ENCODE results near the gene CD93.

The CD93 gene, protein sequence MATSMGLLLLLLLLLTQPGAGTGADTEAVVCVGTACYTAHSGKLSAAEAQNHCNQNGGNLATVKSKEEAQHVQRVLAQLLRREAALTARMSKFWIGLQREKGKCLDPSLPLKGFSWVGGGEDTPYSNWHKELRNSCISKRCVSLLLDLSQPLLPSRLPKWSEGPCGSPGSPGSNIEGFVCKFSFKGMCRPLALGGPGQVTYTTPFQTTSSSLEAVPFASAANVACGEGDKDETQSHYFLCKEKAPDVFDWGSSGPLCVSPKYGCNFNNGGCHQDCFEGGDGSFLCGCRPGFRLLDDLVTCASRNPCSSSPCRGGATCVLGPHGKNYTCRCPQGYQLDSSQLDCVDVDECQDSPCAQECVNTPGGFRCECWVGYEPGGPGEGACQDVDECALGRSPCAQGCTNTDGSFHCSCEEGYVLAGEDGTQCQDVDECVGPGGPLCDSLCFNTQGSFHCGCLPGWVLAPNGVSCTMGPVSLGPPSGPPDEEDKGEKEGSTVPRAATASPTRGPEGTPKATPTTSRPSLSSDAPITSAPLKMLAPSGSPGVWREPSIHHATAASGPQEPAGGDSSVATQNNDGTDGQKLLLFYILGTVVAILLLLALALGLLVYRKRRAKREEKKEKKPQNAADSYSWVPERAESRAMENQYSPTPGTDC

GRCh38 chr20:23086056-23086566, at the start of gene CD93:
TSS of gene CD93 (minus strand) at chr20:23086324. CDS start at chr20:23086192, 132 bp downstream.
- no peak for DNase-seq

- DNase-seq: no peak
Observed at GRCh38 chr20:23133560-23133998, 47.5 kb upstream of the CD93 start.

GRCh38 chr20:23132930-23133559, 46.9 kb upstream of the CD93 start:
- no peak for DNase-seq

DNA sequence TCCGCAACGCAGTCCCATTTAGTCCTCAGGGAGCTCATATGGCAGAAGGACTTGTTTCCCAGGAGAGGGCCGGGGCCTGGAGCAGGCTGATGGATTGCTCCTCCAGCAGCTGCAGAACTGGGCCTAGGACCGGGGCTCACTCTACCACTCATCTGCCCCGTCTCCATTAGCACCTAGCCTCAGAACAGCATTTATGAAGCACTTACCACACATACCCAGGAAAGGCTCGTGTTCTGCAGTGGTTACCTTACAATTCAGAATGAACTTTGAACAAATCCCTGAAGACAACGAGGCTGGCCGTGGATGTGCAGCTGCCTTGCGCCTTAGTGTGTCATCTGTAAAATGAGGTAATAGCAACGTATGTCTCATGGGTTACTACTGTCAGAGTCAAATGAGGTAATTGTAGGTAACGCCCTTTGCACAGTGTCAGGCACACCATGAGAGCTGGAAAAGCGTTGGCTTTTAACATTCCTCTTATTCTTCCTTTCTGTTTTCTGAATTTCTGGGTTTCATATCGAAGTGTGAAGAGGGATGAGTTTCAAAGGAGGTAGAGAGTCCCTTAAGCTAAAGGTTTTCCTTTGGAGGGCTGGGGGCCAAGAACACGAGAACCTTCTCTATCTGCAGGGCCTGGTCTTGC, 46.3 kb upstream of the CD93 start:
- DNase-seq: no peak

DNA sequence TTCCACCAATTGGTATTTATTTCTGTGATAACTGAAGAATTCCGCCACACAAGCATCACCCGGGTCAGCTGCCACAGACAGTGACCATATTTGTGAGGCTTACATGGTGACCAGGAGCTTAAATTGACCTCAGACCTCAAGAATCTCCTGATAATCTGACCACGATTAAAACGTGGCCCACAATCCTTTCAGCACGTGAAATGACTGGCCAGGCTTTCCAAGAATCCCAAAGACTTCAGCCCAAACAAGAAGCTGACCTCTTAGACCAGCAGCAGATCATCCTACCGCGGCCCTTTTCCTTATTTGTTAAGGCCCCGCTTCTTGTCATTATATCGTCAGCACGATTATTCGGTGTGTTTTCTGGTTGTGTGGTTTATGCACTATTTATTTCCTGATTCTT, 45.6 kb upstream of the CD93 start:
- no peak for DNase-seq

DNA sequence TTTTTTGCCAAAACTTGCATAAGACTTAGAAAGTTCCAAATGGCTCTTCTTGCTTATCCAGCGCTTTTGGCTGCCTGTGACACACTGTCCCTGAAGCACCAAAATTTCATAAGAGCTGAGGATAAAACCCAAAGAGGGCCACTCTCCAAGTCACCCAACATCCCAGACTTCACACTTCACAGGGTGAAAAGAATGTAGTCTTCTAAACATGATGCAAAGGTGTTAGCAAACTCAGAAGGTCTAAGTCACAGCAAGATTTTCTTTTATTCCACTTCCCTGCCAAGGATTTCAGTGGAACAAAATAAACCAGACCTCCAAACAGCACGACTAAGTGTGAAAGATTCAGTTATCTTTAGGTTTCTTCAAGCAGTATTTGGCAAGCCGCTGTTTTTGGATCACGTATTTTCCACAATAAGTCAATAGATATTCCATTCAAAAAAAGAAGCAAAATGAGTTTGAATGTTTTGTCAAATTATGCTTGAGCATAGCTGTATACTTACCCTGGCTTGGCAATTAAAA, 44.6 kb upstream of the CD93 start:
- DNase-seq: no peak

DNA sequence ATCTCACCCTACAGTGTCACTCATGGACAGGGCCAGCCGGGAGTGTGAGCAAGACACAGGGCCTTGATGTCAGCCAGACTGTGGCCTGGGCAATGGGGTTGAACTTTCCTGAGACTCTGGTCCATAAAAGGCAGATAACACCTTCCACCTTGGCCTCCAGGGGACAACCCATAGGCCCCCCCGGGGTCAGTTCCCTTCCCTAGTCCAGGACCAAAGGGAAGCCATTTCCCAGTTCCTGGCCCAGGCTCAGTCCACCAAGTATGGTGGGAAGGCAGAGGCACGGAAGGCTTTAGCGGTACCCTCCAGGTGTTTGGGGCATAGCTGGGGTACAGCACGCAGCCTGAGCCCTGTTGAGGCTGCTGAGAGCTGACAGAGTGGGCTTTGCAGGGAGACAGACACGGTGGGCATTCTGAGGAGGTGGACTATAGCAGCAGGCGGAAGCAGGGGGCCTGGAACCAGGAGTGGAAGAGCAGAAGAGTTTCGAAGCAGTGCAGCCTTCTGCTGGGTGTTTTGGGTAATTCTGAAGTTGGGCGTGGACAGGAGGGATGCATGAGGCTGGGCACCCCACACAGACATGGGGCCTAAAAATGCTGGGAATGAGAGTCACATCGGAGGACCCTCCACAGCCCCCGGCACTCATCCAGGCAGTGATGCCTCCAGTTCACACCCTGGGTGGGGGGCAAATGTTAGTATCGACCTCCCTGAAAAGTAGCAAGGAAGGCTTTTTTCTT, 43.9 kb upstream of the CD93 start:
- no peak for DNase-seq

GRCh38 chr20:23129266-23129665, 43.1 kb upstream of the CD93 start:
- DNase-seq: no peak

GRCh38 chr20:23128461-23129125, 42.5 kb upstream of the CD93 start:
- DNase-seq: no peak

GRCh38 chr20:23127506-23128279, 41.6 kb upstream of the CD93 start:
- no peak for DNase-seq

DNA sequence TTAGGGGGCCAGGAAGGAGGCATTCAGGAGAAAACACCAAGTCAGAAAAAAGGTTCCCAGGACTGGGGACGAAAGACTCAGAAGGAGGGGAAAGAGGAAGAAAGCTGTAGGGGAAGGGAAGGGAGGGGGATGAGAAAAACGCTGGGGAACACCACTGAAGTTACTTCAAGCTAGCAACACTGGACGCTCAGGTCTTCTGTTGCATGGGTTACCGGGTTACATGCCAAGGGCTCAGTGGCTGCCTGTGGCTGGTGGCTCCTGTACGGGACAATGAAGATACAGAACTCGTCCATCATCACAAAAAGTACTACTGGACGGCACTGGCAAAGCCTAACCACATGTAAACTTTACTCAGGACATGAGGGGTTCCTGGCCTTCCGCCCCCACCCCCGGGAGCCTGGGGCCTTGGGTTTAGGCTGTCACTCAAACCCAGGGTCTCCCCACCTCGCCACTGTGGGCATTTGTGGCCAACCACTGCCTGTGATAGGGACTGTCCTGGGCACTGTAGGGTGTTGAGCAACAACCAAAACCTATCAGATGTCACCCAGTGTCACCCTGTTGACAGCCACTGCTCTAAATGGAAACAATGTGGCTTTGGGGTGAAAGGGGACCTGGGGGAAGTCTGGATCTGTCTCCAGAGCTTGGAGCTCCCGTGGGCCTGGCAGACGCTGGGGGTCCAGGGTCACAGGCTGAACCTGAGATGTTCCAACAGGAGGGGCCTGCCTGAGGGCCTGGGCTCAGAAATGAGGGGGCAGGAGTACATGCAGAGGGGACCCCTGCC, 40.3 kb upstream of the CD93 start:
- DNase-seq: no peak

- no peak for DNase-seq
Observed at GRCh38 chr20:23125625-23126191, 39.6 kb upstream of the CD93 start.

DNA sequence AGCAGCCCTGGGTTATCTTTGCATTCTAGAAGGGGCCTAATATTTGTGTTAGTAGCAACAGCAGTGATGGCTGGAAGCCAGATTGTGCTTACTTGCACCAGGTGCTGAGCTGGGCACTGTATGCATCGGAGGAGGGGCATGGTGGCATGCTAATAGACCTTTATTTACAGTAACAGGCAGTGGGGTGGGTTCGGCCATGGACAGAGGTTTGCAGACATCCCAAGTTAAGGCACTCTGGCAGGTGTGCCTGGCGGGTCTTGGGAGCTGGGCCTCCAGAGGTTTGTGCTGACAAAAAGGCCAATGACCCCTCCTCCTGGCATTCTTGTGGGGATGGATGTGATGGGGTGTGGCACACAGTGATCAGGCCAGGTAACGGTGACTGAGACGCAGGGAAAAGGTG, 39.0 kb upstream of the CD93 start:
- peak; percentile 82 for DNase-seq

DNA sequence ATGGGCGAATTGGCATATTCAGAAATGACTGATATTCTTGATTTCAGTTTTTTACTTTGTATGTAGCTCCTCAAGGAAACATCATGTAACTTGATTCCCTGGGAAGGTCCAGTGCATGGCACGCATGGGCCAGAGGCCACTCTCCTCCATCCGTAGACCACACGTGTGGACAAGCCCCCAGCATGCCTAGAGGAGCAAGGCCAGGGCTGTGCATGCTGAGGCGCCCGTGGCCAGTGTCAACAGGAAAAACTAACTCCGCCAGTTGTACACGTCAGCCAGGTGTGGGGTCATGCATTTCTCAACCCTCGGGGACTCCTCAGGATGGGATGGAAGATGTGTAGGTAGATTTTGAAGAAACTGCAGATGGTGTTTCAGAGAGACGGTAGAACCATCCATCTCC, 37.8 kb upstream of the CD93 start:
- no peak for DNase-seq

- no peak for DNase-seq
Observed at GRCh38 chr20:23122796-23123655, 36.9 kb upstream of the CD93 start.

GRCh38 chr20:23122321-23122720, 36.2 kb upstream of the CD93 start:
- no peak for DNase-seq

GRCh38 chr20:23121751-23122320, 35.7 kb upstream of the CD93 start:
- DNase-seq: no peak

All from NCI-H774 (cell line).